H1 (cell line): ENCODE measurements around the gene RRBP1.

ENCODE experiments used
- CTCF ChIP-seq, 3 experiments: IDR thresholded peaks; 1 replicate in 2 of 3; 2 replicates in 1 of 3; pipeline versions ENCODE4 v1.5.1 to v1.6.1; 2011; ENCODE audit warnings: low read length in 3 of 3, mild to moderate bottlenecking in 3 of 3, inconsistent platforms in 2 of 3, low read depth in 1 of 3, moderate library complexity in 1 of 3; ENCODE audit not compliant: insufficient read depth in 1 of 3; ENCODE audit errors: control extremely low read depth in 1 of 3
- EP300 ChIP-seq, 2 experiments: IDR thresholded peaks; 1 replicate in 1 of 2; 2 replicates in 1 of 2; pipeline ENCODE4 v1.6.1; 2011 to 2012; ENCODE audit warnings: low read depth in 2 of 2, low read length in 2 of 2, mild to moderate bottlenecking in 2 of 2, borderline replicate concordance in 1 of 2, inconsistent platforms in 1 of 2, moderate library complexity in 1 of 2
- EZH2 ChIP-seq: fragments of 200-600 bp; sonication (generic); IDR thresholded peaks from 2 replicates; pipeline ENCODE4 v1.7.1; 2012; ENCODE audit warnings: low read depth, mild to moderate bottlenecking, moderate library complexity, low read length, inconsistent platforms; ENCODE audit not compliant: severe bottlenecking
- FOSL1 ChIP-seq: IDR thresholded peaks from 2 replicates; pipeline ENCODE4 v1.6.1; 2011; ENCODE audit warnings: mild to moderate bottlenecking, low read depth, low read length, moderate library complexity; ENCODE audit not compliant: insufficient read depth
- JUND ChIP-seq: IDR thresholded peaks from 2 replicates; pipeline ENCODE4 v1.6.1; 2011; ENCODE audit warnings: mild to moderate bottlenecking, improper control_type of control experiment, low read length
- POLR2A ChIP-seq, 2 experiments: IDR thresholded peaks; 1 replicate in 1 of 2; 2 replicates in 1 of 2; pipeline ENCODE4 v1.6.1; 2011; ENCODE audit warnings: low read depth in 2 of 2, low read length in 2 of 2, mild to moderate bottlenecking in 2 of 2; ENCODE audit errors: control extremely low read depth in 1 of 2
- POLR2AphosphoS5 ChIP-seq: IDR thresholded peaks from 2 replicates; pipeline ENCODE4 v1.6.1; 2011; ENCODE audit warnings: low read depth, low read length
- TBP ChIP-seq: IDR thresholded peaks from 2 replicates; pipeline ENCODE4 v1.6.1; 2011; ENCODE audit warnings: low read depth, low read length, improper control_type of control experiment

- TF ChIP-seq FOSL1: no peak
- no peak for TF ChIP-seq CTCF (IDR thresholded peaks at IDR 0.05; ENCODE audit: control extremely low read depth in 1 of 3, insufficient read depth in 1 of 3, low read depth in 1 of 3, low read length in 3 of 3)
- TF ChIP-seq EZH2: no peak
- TF ChIP-seq TBP: no peak
- no peak for TF ChIP-seq EP300 (IDR thresholded peaks at IDR 0.05; ENCODE audit: borderline replicate concordance in 1 of 2, low read depth in 2 of 2, low read length in 2 of 2)
- no peak for TF ChIP-seq POLR2AphosphoS5
- TF ChIP-seq JUND: no peak
- no peak for TF ChIP-seq POLR2A (IDR thresholded peaks at IDR 0.05; ENCODE audit: control extremely low read depth in 1 of 2, low read depth in 2 of 2, low read length in 2 of 2)
These were observed 37.0 kb downstream of the RRBP1 start for GRCh38 chr20:17645010-17645409.
